SKM-1 (cell line): ENCODE data around the gene DLX2.

Experiments used
- DNase-seq: peaks from one replicate; lab custom pipeline; 2025; ENCODE audit not compliant: unreplicated experiment; lab: John Stamatoyannopoulos, UW

Gene DLX2

DNA sequence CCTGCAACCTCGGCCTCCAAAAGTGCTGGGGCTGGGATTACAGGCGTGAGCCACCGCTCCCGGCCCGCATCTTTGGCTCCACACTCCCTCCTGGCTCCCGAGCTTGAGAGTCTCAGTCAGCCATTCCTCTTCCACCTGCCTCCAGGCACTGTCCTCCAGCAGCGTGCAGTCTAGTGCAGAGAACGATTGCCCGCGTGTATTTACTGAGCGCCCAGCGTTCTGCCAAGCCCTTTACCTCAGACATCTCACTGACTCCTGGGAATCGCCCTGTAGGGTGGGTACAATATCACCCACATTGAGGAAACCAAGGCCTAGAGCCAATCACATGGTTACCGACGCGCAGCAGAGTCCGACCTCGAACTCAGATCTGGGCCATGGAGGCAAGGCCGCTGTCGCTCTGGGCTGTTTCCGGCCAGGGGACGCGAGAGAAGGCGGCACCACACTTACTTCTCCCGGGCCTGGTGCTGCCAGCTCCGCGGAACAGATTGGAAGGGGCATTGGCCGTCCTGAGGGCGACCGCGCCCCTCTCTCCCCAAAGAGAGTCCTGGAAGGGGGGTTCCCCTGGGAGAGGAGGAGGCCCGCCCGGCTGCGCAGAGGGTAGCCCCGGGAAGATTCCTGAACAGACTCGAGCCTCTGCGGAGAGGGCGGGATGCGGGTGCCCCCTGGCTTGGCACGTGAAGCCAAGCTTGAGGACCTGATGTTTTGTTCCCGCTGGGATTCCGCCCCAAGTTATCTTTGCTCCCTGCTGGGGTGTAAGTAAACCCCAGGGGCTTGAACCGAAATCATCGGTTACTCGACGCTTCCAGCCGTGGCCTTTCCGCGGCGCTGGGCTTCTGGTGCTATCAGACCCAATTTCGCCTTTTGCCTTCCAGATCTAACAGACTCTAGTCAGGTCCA lies 5.2 kb upstream of the DLX2 start:
- no peak for DNase-seq

DNA sequence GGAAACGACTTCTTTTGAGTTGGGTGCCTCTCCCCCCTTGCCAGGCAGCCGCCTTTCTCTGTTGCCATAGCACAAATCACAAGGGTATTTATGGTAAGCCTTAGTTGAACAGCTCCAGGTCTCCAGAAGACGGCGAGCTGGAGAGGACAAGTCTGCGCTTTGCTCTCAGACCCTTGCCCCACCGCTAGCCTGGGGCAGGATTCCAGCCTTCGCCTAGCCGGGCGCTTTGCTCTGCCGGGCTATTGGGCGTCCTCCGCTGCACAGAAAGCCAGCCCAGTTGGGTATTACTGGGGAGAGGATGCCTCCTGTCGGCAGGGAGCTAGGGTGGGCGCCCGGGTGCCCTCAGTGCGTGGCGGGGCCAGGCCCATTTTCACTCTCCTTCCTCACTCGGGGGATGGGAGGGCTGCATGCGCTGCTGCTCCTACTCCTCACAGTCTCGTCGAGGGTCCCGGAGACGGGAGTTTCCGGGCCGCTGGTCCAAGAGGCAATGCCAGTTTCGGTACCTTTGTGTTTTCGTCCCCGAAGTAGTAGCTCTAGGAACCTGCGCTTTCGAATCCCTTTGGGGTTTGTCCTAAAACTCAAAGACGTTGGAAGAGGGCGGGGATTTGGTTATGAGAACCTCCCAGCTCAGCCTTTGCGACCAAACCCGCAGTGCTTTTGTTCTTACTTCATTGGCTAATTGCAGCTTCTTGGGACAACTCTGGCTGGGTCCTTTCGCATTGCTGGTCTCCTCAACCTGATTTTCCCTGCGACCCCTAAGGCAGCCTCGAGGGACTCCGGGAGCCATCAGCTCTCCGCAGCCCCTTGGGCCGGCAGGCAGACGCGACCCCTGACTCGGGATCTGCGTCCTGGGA lies 3.6 kb upstream of the DLX2 start:
- DNase-seq: no peak

DNA sequence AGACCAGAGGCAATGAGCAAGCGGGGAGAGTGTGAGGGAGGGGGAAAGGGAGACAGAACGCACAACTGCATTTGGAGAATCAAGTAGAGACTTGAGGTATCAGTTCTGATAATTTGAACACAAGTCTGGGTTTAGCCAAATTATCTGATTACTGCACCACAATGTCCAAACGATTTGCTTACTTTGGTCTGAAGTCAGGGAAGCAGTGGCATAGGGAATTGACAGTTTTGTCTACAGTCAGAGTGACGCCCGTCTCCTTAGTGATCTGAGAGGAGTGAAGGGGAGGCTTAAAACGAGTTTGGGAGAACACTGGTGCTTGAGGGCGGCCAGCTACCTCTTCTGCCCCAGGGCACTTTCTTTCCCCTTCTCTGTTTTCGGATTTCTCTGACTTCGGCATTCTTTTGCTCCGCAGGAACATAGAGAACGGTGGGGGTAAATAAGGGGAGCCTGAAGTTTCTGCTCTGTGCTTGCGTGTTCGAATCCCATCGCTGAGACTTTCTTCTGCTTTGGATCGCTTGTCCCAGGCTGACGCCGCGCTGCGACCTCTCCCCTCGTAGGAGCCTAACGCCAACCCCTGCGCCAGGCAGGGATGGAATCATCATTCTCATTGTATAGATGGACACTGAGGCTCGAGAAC lies 2.9 kb upstream of the DLX2 start:
- no peak for DNase-seq

GRCh38 chr2:172103471-172104272 lies 972 bp upstream of the DLX2 start:
- DNase-seq: peak; percentile 36

DNA sequence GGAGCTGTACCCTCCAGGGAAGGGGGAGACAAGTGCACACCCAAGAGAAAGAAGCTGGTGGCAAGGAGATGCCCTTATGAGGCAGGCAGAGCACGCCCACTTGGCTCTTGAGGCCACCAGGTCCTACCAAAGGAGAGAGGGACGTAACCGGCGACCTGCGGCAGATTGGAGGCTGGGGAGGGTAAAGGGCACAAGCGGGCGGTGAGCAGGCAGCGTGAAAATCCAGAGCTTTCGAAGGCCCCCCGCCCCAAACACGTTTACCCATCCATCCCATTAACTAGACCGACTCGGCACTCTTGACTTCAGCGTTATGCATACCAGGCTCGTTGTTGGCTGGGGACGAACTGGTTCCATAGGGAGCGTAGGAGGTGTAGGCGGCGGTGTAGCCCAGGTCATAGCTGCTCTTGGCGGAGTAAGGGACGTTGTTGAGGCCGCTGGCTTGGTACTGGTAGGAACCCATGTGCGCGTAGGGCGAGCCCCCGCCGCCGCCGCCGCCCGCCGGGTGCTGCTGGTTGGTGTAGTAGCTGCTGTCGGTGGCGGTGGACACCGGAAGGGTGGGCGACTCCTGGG lies 794 bp downstream of the DLX2 start:
- DNase-seq: no peak

DNA sequence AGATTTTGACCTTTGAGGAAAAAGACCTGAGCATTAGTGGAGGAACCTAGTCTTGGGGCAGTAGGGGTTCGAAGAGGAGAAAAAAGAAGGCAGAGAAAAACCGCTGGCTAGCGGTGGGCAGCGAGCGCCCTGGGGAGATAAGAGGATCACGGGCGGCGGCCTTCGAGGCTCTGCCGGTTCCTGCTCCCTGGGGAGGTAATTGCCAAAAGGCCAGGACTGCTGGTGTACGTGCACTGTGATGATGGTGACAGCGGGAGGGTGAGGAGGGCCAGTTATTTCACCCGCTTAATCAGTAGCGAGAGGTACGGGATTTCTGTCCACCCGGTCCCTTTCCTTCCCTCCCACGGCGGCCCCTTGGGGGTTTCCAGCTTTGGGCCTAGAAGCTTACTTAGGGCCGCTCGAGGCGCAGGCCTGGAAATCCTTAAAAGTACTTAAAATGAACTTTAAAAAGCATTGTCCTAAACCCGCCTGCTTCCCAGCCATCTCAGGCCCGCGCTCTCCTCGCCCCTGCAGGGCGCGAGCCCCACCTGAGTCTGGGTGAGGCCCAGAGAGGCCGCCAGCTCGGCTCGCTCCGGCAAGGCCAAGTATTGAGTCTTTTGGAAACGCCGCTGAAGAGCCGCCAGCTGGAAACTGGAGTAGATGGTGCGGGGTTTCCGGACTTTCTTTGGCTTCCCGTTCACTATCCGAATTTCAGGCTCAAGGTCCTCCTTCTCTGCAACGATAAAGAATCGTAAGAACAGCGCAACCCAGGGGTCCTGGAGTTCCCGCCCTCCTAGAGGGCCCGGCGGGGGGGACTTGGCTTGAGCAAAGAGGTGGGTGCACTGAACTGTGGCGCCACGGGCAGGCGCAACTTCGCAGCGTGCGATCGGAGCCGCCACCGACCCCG lies 1.5 kb downstream of the DLX2 start:
- DNase-seq: no peak

GRCh38 chr2:172100080-172100934 lies 2.4 kb downstream of the DLX2 start:
- DNase-seq: no peak

DNA sequence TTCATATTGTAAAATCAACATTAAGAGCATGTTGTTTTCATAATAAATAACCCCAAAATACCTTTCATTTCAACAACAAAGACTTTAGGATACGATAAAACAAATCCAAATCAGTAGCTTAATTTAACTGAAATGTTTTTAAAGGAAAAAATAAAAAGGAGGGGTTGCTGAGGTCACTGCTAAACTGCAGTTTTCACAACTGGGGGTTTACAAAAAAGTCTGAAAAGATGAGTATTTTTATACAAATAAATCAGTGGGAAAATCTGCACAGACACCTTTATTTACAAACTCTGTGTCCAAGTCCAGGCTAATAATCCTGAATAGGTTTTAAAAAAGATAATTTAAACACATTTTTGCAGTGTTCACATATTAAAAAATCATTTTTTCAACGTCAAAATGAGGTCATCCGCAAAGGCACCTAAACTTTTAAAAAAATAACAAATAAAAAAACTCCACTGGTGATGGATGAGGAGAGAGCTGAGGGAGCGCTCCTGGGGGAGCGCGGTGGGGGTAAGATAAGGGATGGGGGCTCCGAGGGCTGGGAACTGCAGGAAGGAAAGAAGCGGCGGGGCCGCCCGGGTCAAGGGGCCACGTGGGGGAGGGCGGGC lies 3.1 kb downstream of the DLX2 start:
- no peak for DNase-seq

DNA sequence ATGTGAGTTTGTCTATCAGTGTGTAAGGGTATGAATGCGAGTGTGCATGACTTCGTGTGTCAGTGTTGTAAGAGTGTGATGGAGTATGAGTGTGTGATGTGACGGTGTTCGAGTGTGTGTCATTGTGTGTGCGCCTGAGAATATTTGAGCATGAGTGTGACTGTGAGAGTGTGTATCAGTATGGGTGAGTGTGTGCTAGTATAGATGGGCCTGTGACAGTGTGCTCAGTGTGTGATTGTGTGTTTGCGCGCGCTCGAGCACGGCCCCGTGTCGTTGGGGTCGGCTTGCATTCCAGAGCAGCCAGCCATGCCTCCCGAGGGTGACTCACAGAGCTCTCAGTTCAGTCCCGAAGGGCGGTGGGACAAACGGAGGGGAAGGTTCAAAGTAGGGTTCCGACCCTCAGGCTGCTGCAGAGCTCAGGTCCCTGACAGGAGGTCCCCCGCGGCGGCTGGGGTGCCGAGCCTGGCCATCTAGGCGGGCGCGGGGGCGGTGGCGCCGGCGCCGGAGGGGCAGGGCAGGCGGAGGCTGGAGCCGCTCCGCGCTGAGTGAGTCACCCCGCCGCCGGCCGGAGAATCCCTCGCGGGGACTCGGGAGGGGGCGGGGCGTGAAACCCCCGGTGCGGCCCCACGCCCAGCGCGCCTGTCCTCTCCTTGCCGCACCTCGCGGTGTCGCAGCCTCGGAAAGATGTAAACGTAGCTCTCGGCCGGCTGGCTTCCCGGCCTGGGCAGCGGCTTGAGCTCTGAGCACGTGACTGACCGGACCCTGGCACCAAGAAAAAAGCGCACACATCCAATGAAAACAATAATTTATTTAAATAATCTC lies 3.8 kb downstream of the DLX2 start:
- DNase-seq: no peak

- DNase-seq: no peak
Observed at GRCh38 chr2:172098287-172098649, 4.4 kb downstream of the DLX2 start.

DNA sequence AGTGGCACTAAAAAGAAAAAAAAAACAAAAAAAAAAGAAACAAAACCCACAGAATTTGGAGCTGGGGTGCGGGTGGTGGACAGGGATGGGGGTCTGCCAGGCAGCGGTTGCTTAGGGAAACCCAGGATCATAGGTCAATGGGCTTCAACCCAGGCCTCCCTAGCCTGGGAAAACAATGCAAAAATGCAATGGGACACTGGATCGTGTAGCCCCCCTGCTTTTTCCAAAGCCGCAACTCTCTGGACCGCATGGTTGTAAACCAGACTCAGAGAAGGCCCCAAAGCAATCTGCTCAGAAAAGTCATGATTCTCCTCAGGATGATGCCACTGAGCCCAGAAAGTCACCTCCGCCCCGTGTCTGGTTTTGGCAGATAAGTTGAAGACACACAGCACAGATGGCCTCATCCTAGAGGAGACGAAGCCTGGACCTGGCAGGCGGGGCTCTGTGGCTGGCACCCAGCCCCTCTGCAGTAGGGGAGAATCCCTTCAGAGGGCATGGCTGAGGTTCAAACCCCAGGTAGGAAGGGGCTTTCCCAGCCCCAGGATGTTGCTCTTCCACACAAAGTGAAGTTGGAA lies 5.1 kb downstream of the DLX2 start:
- DNase-seq: no peak

- no peak for DNase-seq
Observed at GRCh38 chr2:172096626-172097547, 5.8 kb downstream of the DLX2 start.

DNA sequence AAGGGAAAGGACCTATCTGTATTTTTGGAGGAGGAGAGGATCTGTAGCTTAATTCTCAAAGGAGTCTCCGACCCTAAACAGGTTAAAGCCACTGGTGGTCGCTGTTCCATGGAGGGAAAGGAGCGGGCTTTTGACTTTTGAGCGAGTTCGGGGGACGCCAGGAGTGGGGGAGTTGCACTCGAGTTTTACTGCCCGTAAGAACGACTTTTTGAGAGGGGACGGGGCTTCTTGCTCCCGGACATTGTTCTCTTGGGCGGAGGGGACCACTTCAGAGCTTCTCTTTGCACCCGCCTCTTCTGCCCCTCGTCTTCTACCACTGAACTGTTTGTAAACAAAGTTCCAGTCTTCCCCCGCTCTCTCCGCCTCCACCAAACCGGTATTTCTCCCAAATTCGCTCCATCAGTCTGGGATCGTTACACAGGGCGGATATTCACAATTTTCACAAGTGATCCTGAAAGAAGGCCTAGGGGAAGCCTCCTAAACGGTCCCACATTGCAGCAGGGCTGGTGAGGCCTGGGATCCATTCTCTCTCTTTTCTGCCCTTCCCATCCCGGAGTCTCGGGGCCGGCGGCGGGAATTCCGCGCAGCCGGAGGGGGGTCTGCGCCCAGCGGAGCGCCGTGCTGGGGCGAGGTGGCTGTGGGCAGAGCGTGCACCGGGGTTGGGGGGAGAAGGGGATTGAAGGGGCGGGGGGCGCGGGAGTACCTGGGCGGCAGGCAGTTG lies 6.6 kb downstream of the DLX2 start:
- no peak for DNase-seq

- DNase-seq: no peak
Observed at GRCh38 chr2:172095146-172095904, 7.4 kb downstream of the DLX2 start.
